HepG2 (cell line): ENCODE data around the gene TAF6. TPM values are rescaled to one million over a fixed set of nuclear protein-coding genes. Genes with fewer than 3 reads are reported as not detected.

ENCODE experiments used
- ATAC-seq: fragments of 200-7000 bp; cut with Tn5 transposase; 3 replicates; pipeline ENCODE4 v1.9.1; 2020; ENCODE audit warnings: mild to moderate bottlenecking, moderate library complexity
- BruUV-seq: library from RNA; stranded (reverse); fragments of 400-500 nt; replicated peaks from 2 replicates; lab custom pipeline; 2021; lab: Mats Ljungman, UMichigan
- CTCF ChIA-PET: fragments of 300-600 bp; formaldehyde crosslinking; extraction: SDS; loops from one replicate; lab custom pipeline; 2021; ENCODE audit warnings: low total read pairs, inconsistent platforms, low intra/inter-chr PET ratio; lab: Yijun Ruan, JAX
- POLR2A ChIA-PET: fragments of 350-600 bp; sonication (Branson Sonifier 250); formaldehyde crosslinking; loops from one replicate; lab custom pipeline; 2020; ENCODE audit warnings: antibody characterized with exemption, inconsistent platforms; lab: Yijun Ruan, JAX
- DNase-seq: peaks from one replicate; pipeline ENCODE4 v3.0.0-alpha.2; 2015; ENCODE audit warnings: low spot score
- FAIRE-seq: peaks from 3 replicates; lab custom pipeline; 2011; peaks lifted over from hg19 to GRCh38; lab: Jason Lieb, UNC
- H2AFZ ChIP-seq: one replicate; pipeline ENCODE4 v1.6.1; 2011; ENCODE audit warnings: low read length, inconsistent platforms
- H3K27ac ChIP-seq: fragments of 300-600 bp; 3 replicates; pipeline ENCODE4 v1.8.0; 2011; ENCODE audit warnings: mixed run types, mild to moderate bottlenecking, mixed read lengths, low read length, inconsistent platforms; ENCODE audit not compliant: insufficient read depth; ENCODE audit errors: extremely low read length
- H3K27me3 ChIP-seq, 2 experiments: fragments of 200-600 bp in 1 of 2; 2 replicates in 1 of 2; 3 replicates in 1 of 2; pipeline versions ENCODE4 v1.6.0 to v1.8.0; 2011; ENCODE audit warnings: low read length in 2 of 2, mild to moderate bottlenecking in 2 of 2, moderate library complexity in 2 of 2, inconsistent platforms in 1 of 2; ENCODE audit not compliant: insufficient read depth in 2 of 2, control insufficient read depth in 1 of 2
- H3K36me3 ChIP-seq, 2 experiments: fragments of 200-600 bp in 1 of 2; replicated peaks in 1 of 2; 2 replicates in 1 of 2; 3 replicates in 1 of 2; pipeline versions ENCODE4 v1.5.1 to v1.8.0; 2011; ENCODE audit warnings: low read length in 2 of 2, inconsistent platforms in 1 of 2; ENCODE audit not compliant: insufficient read depth in 2 of 2, control insufficient read depth in 1 of 2
- H3K4me1 ChIP-seq: 2 replicates; pipeline ENCODE4 v1.5.1; 2012; ENCODE audit warnings: low read length, inconsistent platforms; ENCODE audit not compliant: insufficient read depth
- H3K4me2 ChIP-seq: 2 replicates; pipeline ENCODE4 v1.6.0; 2011; ENCODE audit warnings: low read depth, low read length, inconsistent platforms
- H3K4me3 ChIP-seq, 3 experiments: fragments of 200-600 bp in 1 of 3; sonication (generic), shearing (Covaris generic) in 1 of 3; replicated peaks in 1 of 3; 2 replicates each; pipeline ENCODE4 v1.5.1; 2011 to 2016; ENCODE audit warnings: low read length in 3 of 3, inconsistent platforms in 2 of 3, low read depth in 2 of 3, mild to moderate bottlenecking in 2 of 3, control low read depth in 1 of 3, mixed read lengths in 1 of 3; ENCODE audit not compliant: insufficient read depth in 1 of 3
- H3K79me2 ChIP-seq: one replicate; pipeline ENCODE4 v1.6.1; 2011; ENCODE audit warnings: low read length, inconsistent platforms; ENCODE audit not compliant: insufficient read depth
- H3K9ac ChIP-seq: 2 replicates; pipeline ENCODE4 v1.6.0; 2011; ENCODE audit warnings: mild to moderate bottlenecking, low read depth, low read length, inconsistent platforms; ENCODE audit not compliant: insufficient read depth
- H3K9me3 ChIP-seq: 2 replicates; pipeline ENCODE4 v1.5.1; 2012; ENCODE audit warnings: mild to moderate bottlenecking, low read length
- H4K20me1 ChIP-seq: 2 replicates; pipeline ENCODE4 v1.6.0; 2011; ENCODE audit warnings: inconsistent platforms, mild to moderate bottlenecking, low read length, moderate library complexity; ENCODE audit not compliant: insufficient read depth
- FOXM1 ChIP-seq: sonication (generic); formaldehyde crosslinking; IDR thresholded peaks from 2 replicates; pipeline ENCODE4 v1.5.0; 2020; ENCODE audit warnings: missing genetic modification reagents
- HNRNPL ChIP-seq: fragments of 200-400 bp; formaldehyde crosslinking; IDR thresholded peaks from 2 replicates; pipeline ENCODE4 v1.6.1; 2017; ENCODE audit warnings: mild to moderate bottlenecking, low read depth, low read length
- HNRNPUL1 ChIP-seq: fragments of 200-400 bp; formaldehyde crosslinking; IDR thresholded peaks from 2 replicates; pipeline ENCODE4 v1.6.1; 2017; ENCODE audit warnings: low read depth, mild to moderate bottlenecking, low read length, moderate library complexity
- NPAS2 ChIP-seq: sonication (generic); formaldehyde crosslinking; IDR thresholded peaks from 2 replicates; pipeline ENCODE4 v1.8.0; 2022; ENCODE audit warnings: mild to moderate bottlenecking, missing genetic modification reagents, borderline replicate concordance
- RBM22 ChIP-seq: fragments of 200-400 bp; formaldehyde crosslinking; optimal IDR thresholded peaks from 2 replicates; pipeline ENCODE3; 2017; ENCODE audit warnings: mild to moderate bottlenecking, low read length, moderate library complexity
- SMC3 ChIP-seq: IDR thresholded peaks from 2 replicates; pipeline ENCODE4 v1.6.1; 2011; ENCODE audit warnings: low read length, improper control_type of control experiment
- SP5 ChIP-seq: IDR thresholded peaks from 2 replicates; pipeline ENCODE4 v1.6.1; 2016; ENCODE audit warnings: low read depth, borderline replicate concordance
- ZC3H13 ChIP-seq: sonication (generic); formaldehyde crosslinking; IDR thresholded peaks from 2 replicates; pipeline ENCODE4 v1.8.1; 2023; ENCODE audit warnings: mild to moderate bottlenecking, missing genetic modification reagents, moderate library complexity
- ZFP82 ChIP-seq: sonication (generic); formaldehyde crosslinking; IDR thresholded peaks from 2 replicates; pipeline ENCODE4 v1.5.1; 2020; ENCODE audit warnings: mild to moderate bottlenecking, missing genetic modification reagents, borderline replicate concordance
- ZNF598 ChIP-seq: sonication (generic); formaldehyde crosslinking; IDR thresholded peaks from 2 replicates; pipeline ENCODE4 v1.5.1; 2020; ENCODE audit warnings: mild to moderate bottlenecking, missing genetic modification reagents, borderline replicate concordance
- ZNF713 ChIP-seq: sonication (generic); formaldehyde crosslinking; IDR thresholded peaks from 2 replicates; pipeline ENCODE4 v1.4.0; 2020; ENCODE audit warnings: mild to moderate bottlenecking, missing genetic modification reagents
- WGBS: methylation state at CpG from one replicate; pipeline ENCODE4 v1.1.6; 2017; ENCODE audit warnings: low lambda C conversion rate; 5-methylcytosine and 5-hydroxymethylcytosine counted together
- in situ Hi-C: cut with HindIII; loops from 2 replicates; pipeline ENCODE4 v1.10.0; 2017; ENCODE audit warnings: low pct_unique_long_range_greater_than_20kb; ENCODE audit not compliant: extremely low pct_ligation_motif_present
- intact Hi-C: fragments of 100-400 bp; cut with micrococcal nuclease; formaldehyde crosslinking; loops from one replicate; pipeline ENCODE4 v1.10.0; 2022; ENCODE audit not compliant: unreplicated experiment
- polyA plus RNA-seq, 8 experiments: library from polyadenylated mRNA; depleted of rRNA in 3 of 8; stranded (reverse) in 7 of 8; unstranded in 1 of 8; fragments of >200 nt; fragmentation: Illumina TruSeq in 4 of 8; extraction: Trizol in 4 of 8; gene quantifications; 2 replicates each; pipeline versions ENCODE4 v1.2.1 to v1.2.3, GENCODE V29; 2011 to 2016; ENCODE audit warnings: low read depth in 4 of 8, missing spikeins in 1 of 8, mixed read lengths in 1 of 8; ENCODE audit not compliant: insufficient read depth in 1 of 8
- total RNA-seq, 5 experiments: library from RNA; depleted of rRNA; stranded (reverse); fragments of >200 nt; fragmentation: Illumina TruSeq; extraction: Trizol; gene quantifications; 2 replicates each; pipeline ENCODE4 v1.2.3, GENCODE V29; 2016; ENCODE audit warnings: low read depth in 1 of 5
- TF ChIP-seq, protein P1 (sequence below): sonication (generic); formaldehyde crosslinking; IDR thresholded peaks from 2 replicates; pipeline ENCODE4 v1.4.0; 2020; ENCODE audit warnings: missing genetic modification reagents
- TF ChIP-seq, protein P2 (sequence below): sonication (generic); formaldehyde crosslinking; IDR thresholded peaks from 2 replicates; pipeline ENCODE4 v1.4.0; 2020; ENCODE audit warnings: missing genetic modification reagents, borderline replicate concordance
- TF ChIP-seq, protein P3 (sequence below): sonication (generic); formaldehyde crosslinking; IDR thresholded peaks from 2 replicates; pipeline ENCODE4 v1.8.0; 2022; ENCODE audit warnings: mild to moderate bottlenecking, missing genetic modification reagents, moderate library complexity
- TF ChIP-seq, protein P4 (sequence below): sonication (generic); formaldehyde crosslinking; IDR thresholded peaks from 2 replicates; pipeline ENCODE4 v1.4.0; 2020; ENCODE audit warnings: low read depth, mild to moderate bottlenecking, missing genetic modification reagents

Gene TAF6
- total and polyA plus RNA-seq, 2 of the 13 experiments (the other 11 are each of a cell fraction or from before 2014, with no cell fraction given) = 12.9 to 18.8 TPM

DNA sequence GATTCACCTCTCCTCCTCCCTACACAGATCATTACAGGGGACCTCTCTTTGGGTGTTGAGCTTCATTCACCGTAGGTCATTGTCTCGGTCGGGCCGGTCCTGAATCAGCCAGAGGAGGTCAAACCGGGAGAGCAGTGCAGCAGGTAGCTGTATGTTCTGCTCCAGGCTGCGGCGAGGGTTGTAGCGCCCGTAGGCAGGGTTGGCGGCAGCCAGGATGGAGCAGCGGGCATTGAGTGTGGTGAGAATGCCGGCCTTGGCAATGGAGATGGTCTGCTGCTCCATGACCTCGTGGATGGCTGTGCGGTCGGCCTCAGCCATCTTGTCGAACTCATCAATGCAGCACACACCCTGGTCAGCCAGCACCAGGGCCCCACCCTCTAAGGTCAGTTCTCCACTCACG, 23.5 kb downstream of the TAF6 start (continued):
- TF ChIP-seq, protein P1, sequence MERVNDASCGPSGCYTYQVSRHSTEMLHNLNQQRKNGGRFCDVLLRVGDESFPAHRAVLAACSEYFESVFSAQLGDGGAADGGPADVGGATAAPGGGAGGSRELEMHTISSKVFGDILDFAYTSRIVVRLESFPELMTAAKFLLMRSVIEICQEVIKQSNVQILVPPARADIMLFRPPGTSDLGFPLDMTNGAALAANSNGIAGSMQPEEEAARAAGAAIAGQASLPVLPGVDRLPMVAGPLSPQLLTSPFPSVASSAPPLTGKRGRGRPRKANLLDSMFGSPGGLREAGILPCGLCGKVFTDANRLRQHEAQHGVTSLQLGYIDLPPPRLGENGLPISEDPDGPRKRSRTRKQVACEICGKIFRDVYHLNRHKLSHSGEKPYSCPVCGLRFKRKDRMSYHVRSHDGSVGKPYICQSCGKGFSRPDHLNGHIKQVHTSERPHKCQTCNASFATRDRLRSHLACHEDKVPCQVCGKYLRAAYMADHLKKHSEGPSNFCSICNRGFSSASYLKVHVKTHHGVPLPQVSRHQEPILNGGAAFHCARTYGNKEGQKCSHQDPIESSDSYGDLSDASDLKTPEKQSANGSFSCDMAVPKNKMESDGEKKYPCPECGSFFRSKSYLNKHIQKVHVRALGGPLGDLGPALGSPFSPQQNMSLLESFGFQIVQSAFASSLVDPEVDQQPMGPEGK (CRISPR knock-in tag) = no peak
- no peak for TF ChIP-seq SP5 (CRISPR knock-in tag)
- TF ChIP-seq, protein P2, sequence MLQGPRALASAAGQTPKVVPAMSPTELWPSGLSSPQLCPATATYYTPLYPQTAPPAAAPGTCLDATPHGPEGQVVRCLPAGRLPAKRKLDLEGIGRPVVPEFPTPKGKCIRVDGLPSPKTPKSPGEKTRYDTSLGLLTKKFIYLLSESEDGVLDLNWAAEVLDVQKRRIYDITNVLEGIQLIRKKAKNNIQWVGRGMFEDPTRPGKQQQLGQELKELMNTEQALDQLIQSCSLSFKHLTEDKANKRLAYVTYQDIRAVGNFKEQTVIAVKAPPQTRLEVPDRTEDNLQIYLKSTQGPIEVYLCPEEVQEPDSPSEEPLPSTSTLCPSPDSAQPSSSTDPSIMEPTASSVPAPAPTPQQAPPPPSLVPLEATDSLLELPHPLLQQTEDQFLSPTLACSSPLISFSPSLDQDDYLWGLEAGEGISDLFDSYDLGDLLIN (CRISPR knock-in tag) = no peak
- no peak for TF ChIP-seq NPAS2 (CRISPR knock-in tag)
- no peak for TF ChIP-seq SMC3
- TF ChIP-seq, all 625 proteins: peak for 2

DNA sequence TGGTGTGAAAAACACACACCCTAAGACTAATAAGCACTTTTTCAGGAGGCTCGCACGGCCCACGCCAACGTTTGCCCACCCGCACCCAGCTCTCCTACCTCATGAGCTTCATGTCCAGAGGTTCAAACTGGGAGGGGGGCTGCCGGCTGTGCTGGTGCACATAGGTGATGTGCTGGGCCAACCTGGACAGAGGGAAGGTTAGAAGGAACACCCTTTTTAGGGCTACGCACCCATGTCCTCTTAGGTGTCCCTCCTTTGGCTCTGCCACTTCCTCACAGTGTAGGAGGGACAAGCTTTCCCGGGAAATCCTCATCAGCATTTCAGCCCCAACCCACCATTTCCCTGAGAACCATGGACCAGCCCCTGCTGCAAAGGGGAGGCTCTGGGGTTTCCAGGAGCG, 23.9 kb downstream of the TAF6 start:
- Histone ChIP-seq H3K79me2 (peaks cover 20% of the 10 kb centered on the region), H3K27me3 (no peaks in the 10 kb centered on the region), H3K36me3 (peaks cover 59 to 92% of the 10 kb centered on the region in 2 experiments), H3K4me3 (no peak overlapping the region), H4K20me1 (no peaks in the 10 kb centered on the region; the same call in 1 of the 2 replicates), H3K4me1 (peaks cover 32% of the 10 kb centered on the region), H3K4me2 (no peak overlapping the region), H3K9me3 (no peaks in the 10 kb centered on the region), H3K9ac (no peak overlapping the region), H3K27ac (no peak overlapping the region), H2AFZ (no peak overlapping the region)
- no TSS peak for BruUV-seq
- no peak for ATAC-seq
- no peak for FAIRE-seq
- CTCF ChIA-PET = no interaction called here
- 92% methylated on average over 8 of the region's 9 CpGs for WGBS
- in situ Hi-C loops (no loop called here), intact Hi-C loops (no loop called here)
- no peak for DNase-seq
- POLR2A ChIA-PET = no interaction called here
- TF ChIP-seq RBM22 (peak; percentile 71), ZNF598 (CRISPR knock-in tag) (no peak), HNRNPUL1 (no peak), HNRNPL (no peak), ZNF713 (CRISPR knock-in tag) (no peak), FOXM1 (CRISPR knock-in tag) (no peak), ZC3H13 (CRISPR knock-in tag) (0 out of 2 replicates have a peak, but pooled peaks have one; percentile 21), ZFP82 (CRISPR knock-in tag) (no peak)
- TF ChIP-seq, protein P3, sequence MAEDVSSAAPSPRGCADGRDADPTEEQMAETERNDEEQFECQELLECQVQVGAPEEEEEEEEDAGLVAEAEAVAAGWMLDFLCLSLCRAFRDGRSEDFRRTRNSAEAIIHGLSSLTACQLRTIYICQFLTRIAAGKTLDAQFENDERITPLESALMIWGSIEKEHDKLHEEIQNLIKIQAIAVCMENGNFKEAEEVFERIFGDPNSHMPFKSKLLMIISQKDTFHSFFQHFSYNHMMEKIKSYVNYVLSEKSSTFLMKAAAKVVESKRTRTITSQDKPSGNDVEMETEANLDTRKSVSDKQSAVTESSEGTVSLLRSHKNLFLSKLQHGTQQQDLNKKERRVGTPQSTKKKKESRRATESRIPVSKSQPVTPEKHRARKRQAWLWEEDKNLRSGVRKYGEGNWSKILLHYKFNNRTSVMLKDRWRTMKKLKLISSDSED (CRISPR knock-in tag) = no peak
- TF ChIP-seq, protein P4, sequence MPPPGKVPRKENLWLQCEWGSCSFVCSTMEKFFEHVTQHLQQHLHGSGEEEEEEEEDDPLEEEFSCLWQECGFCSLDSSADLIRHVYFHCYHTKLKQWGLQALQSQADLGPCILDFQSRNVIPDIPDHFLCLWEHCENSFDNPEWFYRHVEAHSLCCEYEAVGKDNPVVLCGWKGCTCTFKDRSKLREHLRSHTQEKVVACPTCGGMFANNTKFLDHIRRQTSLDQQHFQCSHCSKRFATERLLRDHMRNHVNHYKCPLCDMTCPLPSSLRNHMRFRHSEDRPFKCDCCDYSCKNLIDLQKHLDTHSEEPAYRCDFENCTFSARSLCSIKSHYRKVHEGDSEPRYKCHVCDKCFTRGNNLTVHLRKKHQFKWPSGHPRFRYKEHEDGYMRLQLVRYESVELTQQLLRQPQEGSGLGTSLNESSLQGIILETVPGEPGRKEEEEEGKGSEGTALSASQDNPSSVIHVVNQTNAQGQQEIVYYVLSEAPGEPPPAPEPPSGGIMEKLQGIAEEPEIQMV (CRISPR knock-in tag) = no peak
